ENCODE results near the gene PRKG1. TPM values are rescaled to one million over a fixed set of nuclear protein-coding genes. Genes with fewer than 3 reads are reported as not detected.

PRKG1 gene
- total and polyA plus RNA-seq, 2 of the 4 experiments (the other 2 are of a cell fraction): 3.5 to 18.3 TPM

- Histone ChIP-seq H4K5ac (ENCODE audit: low read depth, low read length) (no peak overlapping the region), H3K9me1 (ENCODE audit: insufficient read depth, low read length) (no peaks in the 10 kb centered on the region), H3K23ac (ENCODE audit: low read depth, low read length) (no peak overlapping the region), H3K18ac (ENCODE audit: low read depth, low read length) (no peak overlapping the region), H2AK9ac (replicated peaks; ENCODE audit: low read depth, low read length, poor library complexity) (no peak overlapping the region), H4K91ac (ENCODE audit: insufficient read depth, low read depth, low read length) (no peak overlapping the region), H3K9me3 (ENCODE audit: control insufficient read depth, insufficient read depth, low read length) (no peaks in the 10 kb centered on the region), H4K8ac (ENCODE audit: low read depth in 2 of 2, low read length in 2 of 2) (no peak overlapping the region), H3K27me3 (ENCODE audit: control insufficient read depth, insufficient read depth, low read length) (no peaks in the 10 kb centered on the region), H3K14ac (replicated peaks; ENCODE audit: low read depth, low read length) (no peak overlapping the region), H3K9ac (ENCODE audit: low read depth, low read length) (no peak overlapping the region), H3K4me2 (ENCODE audit: low read depth, low read length) (no peak overlapping the region), H2BK120ac (ENCODE audit: low read depth, low read length) (no peak overlapping the region), H3K4ac (ENCODE audit: low read depth, low read length) (no peak overlapping the region), H3K4me3 (ENCODE audit: insufficient read depth, low read depth, low read length) (no peak overlapping the region), H4K20me1 (ENCODE audit: insufficient read depth, low read length) (peaks cover 2% of the 10 kb centered on the region; the same call in 1 of the 2 replicates), H2AFZ (replicated peaks; ENCODE audit: low read length, poor library complexity) (no peak overlapping the region), H2BK20ac (ENCODE audit: low read depth, low read length) (no peak overlapping the region), H2BK5ac (ENCODE audit: low read depth, low read length, poor library complexity, severe bottlenecking) (no peak overlapping the region), H3K36me3 (ENCODE audit: control insufficient read depth, insufficient read depth, low read length) (no peaks in the 10 kb centered on the region), H3K56ac (ENCODE audit: extremely low read depth, insufficient read depth, low read length) (no peak overlapping the region), H3K79me1 (ENCODE audit: low read depth in 1 of 2, low read length in 2 of 2) (peaks cover 7 to 32% of the 10 kb centered on the region in 2 experiments; a peak in 3 of 4 replicates), H2BK15ac (ENCODE audit: low read depth, low read length) (no peak overlapping the region), H3K27ac (ENCODE audit: insufficient read depth, low read length) (no peak overlapping the region), H2AK5ac (ENCODE audit: low read depth, low read length) (no peak overlapping the region), H3K4me1 (ENCODE audit: control insufficient read depth, insufficient read depth, low read length) (no peaks in the 10 kb centered on the region)
- in situ Hi-C loops (cut with MboI; ENCODE audit: low sequenced_read_pairs): no loop called here
- no peak for ATAC-seq (ENCODE audit: low read depth)
- ChIA-PET POLR2A (ENCODE audit: unreplicated experiment) (no interaction called here), CTCF (interaction anchor here (0.5 kb wide), 1 partner anchor 501 kb away, joined by 3 read pairs; no protein-coding TSS in a partner anchor)
- TF ChIP-seq SMC3 (IDR thresholded peaks at IDR 0.05; ENCODE audit: low read depth, low read length) (no peak), CHD1 (IDR thresholded peaks at IDR 0.05; ENCODE audit: low read depth, low read length) (no peak), USF2 (IDR thresholded peaks at IDR 0.05; ENCODE audit: low read depth, low read length) (no peak), BHLHE40 (IDR thresholded peaks at IDR 0.05; ENCODE audit: low read depth, low read length) (no peak), RFX5 (IDR thresholded peaks at IDR 0.05; ENCODE audit: low read depth, low read length) (no peak), RAD21 (IDR thresholded peaks at IDR 0.05; ENCODE audit: low read length) (no peak), POLR2A (IDR thresholded peaks at IDR 0.05; ENCODE audit: low read depth, low read length) (no peak), MAFK (IDR thresholded peaks at IDR 0.05; ENCODE audit: low read depth, low read length) (no peak), ELK1 (IDR thresholded peaks at IDR 0.05; ENCODE audit: borderline replicate concordance, low read depth, low read length) (no peak)
- intact Hi-C loops (cut with micrococcal nuclease): no loop called here
- WGBS, 2 experiments (ENCODE audit: extremely low coverage in 2 of 2, insufficient read length in 1 of 2): no CpG with 5 or more reads among the region's 4 CpGs
- BruUV-seq (replicated peaks): no TSS peak
- dilution Hi-C loops (cut with HindIII; ENCODE audit: low sequenced_read_pairs, unreplicated experiment): no loop called here
- no peak for DNase-seq
Measured at GRCh38 chr10:51034769-51035168, 39.5 kb upstream of the PRKG1 start.
